H9 (cell line): Measurements from ENCODE around the gene KRTAP5-11. TPM values are rescaled to one million over a fixed set of nuclear protein-coding genes. Genes with fewer than 3 reads are reported as not detected.
"Not testable (repeated sequence)": the region's sequence is repeated elsewhere in the genome, so short reads cannot be mapped to it uniquely, and the experiment has no call there.

Experiments used
- DNase-seq: peaks from one replicate; pipeline ENCODE4 v3.0.0-alpha.2; 2017
- H2AFZ ChIP-seq: one replicate; pipeline ENCODE4 v1.6.1; 2013; ENCODE audit warnings: mild to moderate bottlenecking, low read length, control low read depth, moderate library complexity
- H2AK5ac ChIP-seq: 2 replicates; pipeline ENCODE4 v1.6.1; 2013; ENCODE audit warnings: low read length, control low read depth, mixed read lengths; ENCODE audit not compliant: insufficient read length
- H2BK120ac ChIP-seq: one replicate; pipeline ENCODE4 v1.6.1; 2013; ENCODE audit warnings: low read depth, mild to moderate bottlenecking, low read length, control low read depth, inconsistent platforms; ENCODE audit not compliant: poor library complexity, severe bottlenecking
- H2BK12ac ChIP-seq: 2 replicates; pipeline ENCODE4 v1.6.1; 2013; ENCODE audit warnings: low read length, control low read depth, mixed read lengths, low read depth; ENCODE audit not compliant: insufficient read length
- H2BK15ac ChIP-seq: 2 replicates; pipeline ENCODE4 v1.6.1; 2013; ENCODE audit warnings: low read depth, low read length, control low read depth
- H2BK20ac ChIP-seq: one replicate; pipeline ENCODE4 v1.6.1; 2013; ENCODE audit warnings: low read depth, mild to moderate bottlenecking, low read length, control low read depth, inconsistent platforms; ENCODE audit not compliant: poor library complexity, severe bottlenecking
- H2BK5ac ChIP-seq: 2 replicates; pipeline ENCODE4 v1.6.1; 2013; ENCODE audit warnings: low read length, control low read depth, mixed read lengths; ENCODE audit not compliant: insufficient read length
- H3K14ac ChIP-seq: 2 replicates; pipeline ENCODE4 v1.6.1; 2013; ENCODE audit warnings: low read length, control low read depth; ENCODE audit not compliant: insufficient read depth
- H3K18ac ChIP-seq: 2 replicates; pipeline ENCODE4 v1.6.1; 2013; ENCODE audit warnings: low read depth, mild to moderate bottlenecking, mixed read lengths, low read length, control low read depth; ENCODE audit not compliant: insufficient read length
- H3K23ac ChIP-seq: 2 replicates; pipeline ENCODE4 v1.6.1; 2013; ENCODE audit warnings: low read length, control low read depth, mixed read lengths, low read depth; ENCODE audit not compliant: insufficient read length
- H3K23me2 ChIP-seq: 2 replicates; pipeline ENCODE4 v1.6.1; 2013; ENCODE audit warnings: low read depth, mild to moderate bottlenecking, mixed read lengths, low read length, control low read depth; ENCODE audit not compliant: insufficient read length, poor library complexity, severe bottlenecking
- H3K27ac ChIP-seq: 2 replicates; pipeline ENCODE4 v1.5.1; 2013; ENCODE audit warnings: low read length, control low read depth, mixed read lengths, low read depth; ENCODE audit not compliant: insufficient read length
- H3K27me3 ChIP-seq: 2 replicates; pipeline ENCODE4 v1.6.1; 2013; ENCODE audit warnings: low read length, control low read depth, inconsistent platforms; ENCODE audit not compliant: insufficient read depth
- H3K4ac ChIP-seq: 2 replicates; pipeline ENCODE4 v1.6.1; 2013; ENCODE audit warnings: low read depth, mild to moderate bottlenecking, control low read depth, inconsistent platforms, low read length, moderate library complexity
- H3K4me1 ChIP-seq: 2 replicates; pipeline ENCODE4 v1.6.1; 2013; ENCODE audit warnings: low read length, control low read depth, inconsistent platforms; ENCODE audit not compliant: insufficient read depth
- H3K4me2 ChIP-seq: 2 replicates; pipeline ENCODE4 v1.6.1; 2013; ENCODE audit warnings: low read length, control low read depth, mixed read lengths; ENCODE audit not compliant: insufficient read length, insufficient read depth
- H3K56ac ChIP-seq: 2 replicates; pipeline ENCODE4 v1.6.1; 2013; ENCODE audit warnings: low read depth, mild to moderate bottlenecking, mixed read lengths, low read length, control low read depth; ENCODE audit not compliant: insufficient read length
- H3K79me1 ChIP-seq: 2 replicates; pipeline ENCODE4 v1.6.1; 2013; ENCODE audit warnings: low read depth, mild to moderate bottlenecking, moderate library complexity, low read length, control low read depth, inconsistent platforms; ENCODE audit not compliant: insufficient read depth, poor library complexity, severe bottlenecking
- H3K79me2 ChIP-seq: 2 replicates; pipeline ENCODE4 v1.6.1; 2013; ENCODE audit warnings: low read length, control low read depth, inconsistent platforms; ENCODE audit not compliant: insufficient read depth
- H3K9ac ChIP-seq: 2 replicates; pipeline ENCODE4 v1.6.1; 2013; ENCODE audit warnings: low read length, control low read depth, mixed read lengths; ENCODE audit not compliant: insufficient read length; ENCODE audit errors: extremely low read depth
- H3K9me3 ChIP-seq: one replicate; pipeline ENCODE4 v1.6.1; 2013; ENCODE audit warnings: low read depth, low read length, inconsistent platforms; ENCODE audit not compliant: control insufficient read depth
- H3T11ph ChIP-seq: one replicate; pipeline ENCODE4 v1.6.1; 2013; ENCODE audit warnings: mild to moderate bottlenecking, low read length, control low read depth, inconsistent platforms
- H4K20me1 ChIP-seq: one replicate; pipeline ENCODE4 v1.6.1; 2013; ENCODE audit not compliant: control insufficient read depth, insufficient read length, insufficient read depth
- H4K5ac ChIP-seq: 2 replicates; pipeline ENCODE4 v1.6.1; 2013; ENCODE audit warnings: low read depth, mild to moderate bottlenecking, mixed read lengths, low read length, control low read depth; ENCODE audit not compliant: insufficient read length
- H4K8ac ChIP-seq: replicated peaks from 2 replicates; pipeline ENCODE4 v1.6.1; 2013; ENCODE audit warnings: low read length, control low read depth, mixed read lengths, low read depth; ENCODE audit not compliant: insufficient read length
- H4K91ac ChIP-seq: 2 replicates; pipeline ENCODE4 v1.6.1; 2013; ENCODE audit warnings: low read depth, mild to moderate bottlenecking, moderate library complexity, mixed read lengths, low read length, control low read depth; ENCODE audit not compliant: insufficient read length
- H3K27ac Mint-ChIP-seq, 3 experiments: 2 replicates in 2 of 3; 3 replicates in 1 of 3; pipeline ENCODE4 v1.8.0; 2020 to 2021; ENCODE audit warnings: mixed read lengths in 3 of 3, mild to moderate bottlenecking in 1 of 3, moderate library complexity in 1 of 3
- H3K27me3 Mint-ChIP-seq: 2 replicates; pipeline ENCODE4 v1.8.0; 2021; ENCODE audit warnings: low read depth, mild to moderate bottlenecking, moderate library complexity, mixed read lengths
- H3K36me3 Mint-ChIP-seq, 3 experiments: 2 replicates in 2 of 3; 3 replicates in 1 of 3; pipeline ENCODE4 v1.8.0; 2020 to 2021; ENCODE audit warnings: low read depth in 3 of 3, mixed read lengths in 3 of 3; ENCODE audit not compliant: insufficient read depth in 1 of 3
- H3K4me1 Mint-ChIP-seq, 2 experiments: 2 replicates each; pipeline ENCODE4 v1.8.0; 2020; ENCODE audit warnings: mixed read lengths in 2 of 2
- H3K4me3 Mint-ChIP-seq, 2 experiments: 2 replicates in 1 of 2; 3 replicates in 1 of 2; pipeline ENCODE4 v1.8.0; 2020 to 2021; ENCODE audit warnings: mild to moderate bottlenecking in 2 of 2, mixed read lengths in 2 of 2, moderate library complexity in 1 of 2
- H3K9me3 Mint-ChIP-seq, 2 experiments: 2 replicates in 1 of 2; 3 replicates in 1 of 2; pipeline ENCODE4 v1.8.0; 2020; ENCODE audit warnings: mild to moderate bottlenecking in 2 of 2, mixed read lengths in 2 of 2, moderate library complexity in 1 of 2
- WGBS: extraction: QIAGEN DNeasy Blood & Tissue Kit; methylation state at CpG from one replicate; pipeline ENCODE4 v1.1.7; 2013; ENCODE audit warnings: missing lambda C conversion rate, low lambda C conversion rate, mixed read lengths; ENCODE audit not compliant: insufficient read length; ENCODE audit errors: extremely low coverage; 5-methylcytosine and 5-hydroxymethylcytosine counted together
- total RNA-seq: library from RNA; stranded (reverse); gene quantifications from 2 replicates; pipeline ENCODE4 v1.2.1, GENCODE V29; 2021

Gene KRTAP5-11
- total RNA-seq, 1 experiment from 2014 or later = not detected

DNA sequence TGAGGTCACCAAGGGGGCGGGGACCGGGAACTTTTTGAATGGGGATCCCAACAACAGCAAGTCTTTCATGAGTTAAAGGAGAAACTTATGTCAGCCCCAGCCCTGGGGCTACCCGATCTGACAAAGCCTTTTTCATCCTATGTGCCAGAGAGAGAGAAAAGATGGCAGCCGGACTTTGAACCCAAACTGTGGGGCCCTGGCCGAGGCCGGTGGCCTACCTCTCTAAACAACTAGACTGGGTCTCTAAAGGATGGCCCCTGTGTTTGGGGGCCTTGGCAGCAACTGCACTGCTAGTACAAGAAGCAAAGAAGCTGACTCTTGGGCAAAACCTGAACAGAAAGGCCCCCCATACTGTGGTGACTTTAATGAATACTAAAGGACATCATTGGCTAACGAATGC, 31.3 kb upstream of the KRTAP5-11 start:
- H2BK5ac ChIP-seq, H3K14ac ChIP-seq, H2BK15ac ChIP-seq, H4K5ac ChIP-seq, H3K27ac Mint-ChIP-seq, H3K9me3 ChIP-seq, H3K4me3 Mint-ChIP-seq, H2AK5ac ChIP-seq, H3K27me3 ChIP-seq, H3K18ac ChIP-seq, H2BK120ac ChIP-seq, DNase-seq, H3K4me2 ChIP-seq, H3K36me3 Mint-ChIP-seq, H3T11ph ChIP-seq, H2BK20ac ChIP-seq, H3K4me1 ChIP-seq, H3K9ac ChIP-seq, H3K23ac ChIP-seq, H3K79me2 ChIP-seq, H3K23me2 ChIP-seq, H3K79me1 ChIP-seq, H4K91ac ChIP-seq, H3K4ac ChIP-seq, H3K27ac ChIP-seq, H3K9me3 Mint-ChIP-seq, H2AFZ ChIP-seq, H4K8ac ChIP-seq, H2BK12ac ChIP-seq, H3K56ac ChIP-seq, H3K4me1 Mint-ChIP-seq, H4K20me1 ChIP-seq: not testable (repeated sequence)
- H3K27me3 Mint-ChIP-seq = peaks cover 41% of the 10 kb centered on the region
- no CpG with 5 or more reads among the region's 7 CpGs for WGBS

DNA sequence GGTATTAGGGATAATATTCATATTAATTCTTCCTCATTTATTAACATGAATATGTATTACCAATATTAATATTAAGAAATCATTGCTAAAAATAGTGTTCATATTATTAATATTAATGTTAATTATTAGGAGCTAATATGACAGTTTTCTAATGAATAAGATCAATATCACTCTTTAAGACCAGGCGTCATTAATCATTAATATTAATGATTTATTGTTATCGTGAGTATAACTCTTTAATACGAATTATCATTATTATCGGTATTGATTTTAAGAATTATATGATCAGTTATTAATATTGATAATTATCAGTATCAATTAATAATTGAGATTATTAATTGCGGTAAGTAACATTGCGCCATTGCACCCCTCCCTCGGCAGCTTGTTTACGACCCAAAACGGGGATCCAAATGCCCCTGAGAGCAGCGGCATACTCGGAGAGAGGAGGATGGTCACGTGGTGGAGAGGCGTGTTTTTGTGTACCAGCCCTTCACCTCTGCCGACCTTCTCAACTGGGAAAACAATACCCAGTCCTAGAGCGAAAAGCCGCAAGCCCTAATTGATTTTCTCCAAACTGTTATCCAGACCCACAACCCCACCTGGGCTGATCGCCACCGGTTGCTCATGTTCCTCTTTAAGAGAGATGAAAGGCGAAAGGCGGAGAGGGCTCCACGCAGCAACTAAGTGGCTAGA, 28.7 kb upstream of the KRTAP5-11 start:
- not testable (repeated sequence) for H3K79me2 ChIP-seq, H2BK15ac ChIP-seq, H3K4ac ChIP-seq, H3K79me1 ChIP-seq, DNase-seq, H3K56ac ChIP-seq, H3K4me3 Mint-ChIP-seq, H2AFZ ChIP-seq, H4K5ac ChIP-seq, H3K23me2 ChIP-seq, H3K18ac ChIP-seq, H4K20me1 ChIP-seq, H2BK120ac ChIP-seq, H3K14ac ChIP-seq, H4K8ac ChIP-seq, H3K4me1 ChIP-seq, H3T11ph ChIP-seq, H3K27ac ChIP-seq, H2BK5ac ChIP-seq, H3K4me1 Mint-ChIP-seq, H3K9ac ChIP-seq, H3K23ac ChIP-seq, H3K27me3 ChIP-seq, H4K91ac ChIP-seq, H2BK12ac ChIP-seq, H2BK20ac ChIP-seq, H3K9me3 Mint-ChIP-seq, H3K9me3 ChIP-seq, H2AK5ac ChIP-seq, H3K27ac Mint-ChIP-seq, H3K36me3 Mint-ChIP-seq, H3K4me2 ChIP-seq
- WGBS = no CpG with 5 or more reads among the region's 21 CpGs
- H3K27me3 Mint-ChIP-seq = peaks cover 57% of the 10 kb centered on the region
